Fibroblast of gingiva (primary cell): ENCODE measurements around the gene FAM167B.

ENCODE experiments used
- DNase-seq: peaks from one replicate; pipeline ENCODE4 v3.0.0-alpha.2; 2011; ENCODE audit warnings: low read depth

The FAM167B gene

GRCh38 chr1:32223683-32224082, 23.3 kb upstream of the FAM167B start:
- DNase-seq = no peak

GRCh38 chr1:32224285-32224684, 22.7 kb upstream of the FAM167B start:
- DNase-seq = no peak

- no peak for DNase-seq
These were observed 18.3 kb upstream of the FAM167B start for GRCh38 chr1:32228771-32229170.

- DNase-seq = no peak
These were observed 15.1 kb upstream of the FAM167B start for GRCh38 chr1:32231843-32232432.

- no peak for DNase-seq
These were observed 14.3 kb upstream of the FAM167B start for GRCh38 chr1:32232558-32233304.

- DNase-seq = no peak
These were observed 12.2 kb upstream of the FAM167B start for GRCh38 chr1:32234792-32235191.

GRCh38 chr1:32239337-32239736, 7.7 kb upstream of the FAM167B start:
- no peak for DNase-seq

- no peak for DNase-seq
These were observed 7.3 kb upstream of the FAM167B start for GRCh38 chr1:32239790-32240139.

GRCh38 chr1:32240140-32240951, 6.7 kb upstream of the FAM167B start:
- DNase-seq = peak; percentile 57

- DNase-seq = peak; percentile 34
These were observed 5.8 kb upstream of the FAM167B start for GRCh38 chr1:32241001-32241763.

GRCh38 chr1:32242341-32242851, 4.6 kb upstream of the FAM167B start:
- DNase-seq = no peak

- DNase-seq = no peak
These were observed 430 bp downstream of the FAM167B start for GRCh38 chr1:32247452-32247851.

- peak; percentile 57 for DNase-seq
These were observed 1.2 kb downstream of the FAM167B start for GRCh38 chr1:32247983-32248889.

GRCh38 chr1:32249831-32250525, 3.0 kb downstream of the FAM167B start:
- no peak for DNase-seq

GRCh38 chr1:32250893-32251716, 4.1 kb downstream of the FAM167B start, which contains the start of gene LCK:
Gene LCK, plus strand, starts transcription at chr1:32251265. Its CDS starts 23,065 bp downstream, at chr1:32274330.
- no peak for DNase-seq

GRCh38 chr1:32255072-32256071, 8.3 kb downstream of the FAM167B start:
- no peak for DNase-seq

- DNase-seq = no peak
These were observed 9.6 kb downstream of the FAM167B start for GRCh38 chr1:32256473-32257226.

GRCh38 chr1:32257227-32257508, 10.1 kb downstream of the FAM167B start:
- no peak for DNase-seq
